NCI-H1105 (cell line): ENCODE data around the gene AKIP1.
"Not testable (repeated sequence)": the region's sequence is repeated elsewhere in the genome, so short reads cannot be mapped to it uniquely, and the experiment has no call there.

Experiments used
- DNase-seq: peaks from one replicate; lab custom pipeline; 2025; lab: John Stamatoyannopoulos, UW

Gene AKIP1

GRCh38 chr11:8911029-8911823 is at the start of gene AKIP1:
AKIP1 (plus strand) TSS chr11:8911189; CDS start chr11:8911450, 261 bp downstream.
- DNase-seq: peak; percentile 99

GRCh38 chr11:8863838-8864237 is 47.2 kb upstream of the AKIP1 start:
- DNase-seq: no peak

GRCh38 chr11:8865304-8865703 is 45.7 kb upstream of the AKIP1 start:
- no peak for DNase-seq

GRCh38 chr11:8867035-8867434 is 44.0 kb upstream of the AKIP1 start:
- no peak for DNase-seq

GRCh38 chr11:8867931-8868631 is 42.9 kb upstream of the AKIP1 start:
- DNase-seq: no peak

- DNase-seq: peak; percentile 28
These were observed 40.4 kb upstream of the AKIP1 start for GRCh38 chr11:8870411-8871170.

- no peak for DNase-seq
These were observed 39.7 kb upstream of the AKIP1 start for GRCh38 chr11:8871171-8871775.

- DNase-seq: no peak
These were observed 39.0 kb upstream of the AKIP1 start for GRCh38 chr11:8871962-8872361.

- no peak for DNase-seq
These were observed 37.1 kb upstream of the AKIP1 start for GRCh38 chr11:8873741-8874405.

- no peak for DNase-seq
These were observed 32.2 kb upstream of the AKIP1 start for GRCh38 chr11:8878771-8879170.

- DNase-seq: not testable (repeated sequence)
These were observed 29.4 kb upstream of the AKIP1 start for GRCh38 chr11:8881585-8881984.

- no peak for DNase-seq
These were observed 24.7 kb upstream of the AKIP1 start for GRCh38 chr11:8886322-8886721.

- not testable (repeated sequence) for DNase-seq
These were observed 19.8 kb upstream of the AKIP1 start for GRCh38 chr11:8891185-8891584.

GRCh38 chr11:8899119-8899753 is 11.8 kb upstream of the AKIP1 start:
- DNase-seq: no peak

GRCh38 chr11:8905528-8906165 is 5.3 kb upstream of the AKIP1 start:
- DNase-seq: no peak

- DNase-seq: no peak
These were observed 3.9 kb upstream of the AKIP1 start for GRCh38 chr11:8907116-8907515.

- DNase-seq: no peak
These were observed 2.9 kb upstream of the AKIP1 start for GRCh38 chr11:8908099-8908498.

GRCh38 chr11:8910649-8911026 is 351 bp upstream of the AKIP1 start:
- DNase-seq: no peak

GRCh38 chr11:8913961-8914660 is 3.1 kb downstream of the AKIP1 start:
- peak; percentile 61 for DNase-seq

GRCh38 chr11:8914661-8915018 is 3.7 kb downstream of the AKIP1 start:
- DNase-seq: no peak
